NCI-H1048 (cell line): Measurements from ENCODE around the gene UTF1.

ENCODE experiments used
- DNase-seq: peaks from one replicate; lab custom pipeline; 2025; lab: John Stamatoyannopoulos, UW

UTF1 gene

DNA sequence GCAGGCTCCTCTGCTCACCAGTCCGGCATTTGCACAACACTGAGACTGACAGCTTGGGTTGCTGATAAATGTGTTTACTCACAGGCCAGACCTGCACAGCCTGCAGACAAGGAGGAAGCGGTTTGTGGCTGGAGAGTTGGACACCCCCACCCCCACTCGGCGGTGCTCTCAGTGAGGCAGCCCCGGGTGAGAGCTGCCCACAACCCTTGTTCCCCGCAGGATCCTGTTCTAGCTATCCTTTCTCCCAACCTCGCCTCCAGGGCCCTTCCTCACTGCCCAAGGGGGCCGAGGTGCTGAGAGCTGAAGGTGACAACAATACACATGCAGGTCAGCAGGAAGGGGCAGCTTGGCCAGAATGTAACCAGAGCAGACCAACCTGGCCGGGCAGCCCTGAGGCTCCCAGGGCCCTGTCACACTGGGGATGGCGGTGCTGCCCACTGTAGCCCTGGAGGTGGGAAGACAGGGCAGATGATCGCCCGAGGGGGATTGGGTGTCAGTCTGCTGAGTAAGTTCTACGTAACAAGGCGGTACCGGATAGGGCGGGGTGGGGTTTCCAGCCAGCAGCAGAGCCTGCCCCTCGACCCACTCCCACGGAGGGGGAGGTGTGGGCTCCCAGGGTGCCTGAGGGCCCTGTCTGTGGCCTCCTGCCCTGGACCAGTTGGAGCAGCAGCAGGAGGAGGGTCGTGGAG, 48.7 kb downstream of the UTF1 start:
- no peak for DNase-seq

DNA sequence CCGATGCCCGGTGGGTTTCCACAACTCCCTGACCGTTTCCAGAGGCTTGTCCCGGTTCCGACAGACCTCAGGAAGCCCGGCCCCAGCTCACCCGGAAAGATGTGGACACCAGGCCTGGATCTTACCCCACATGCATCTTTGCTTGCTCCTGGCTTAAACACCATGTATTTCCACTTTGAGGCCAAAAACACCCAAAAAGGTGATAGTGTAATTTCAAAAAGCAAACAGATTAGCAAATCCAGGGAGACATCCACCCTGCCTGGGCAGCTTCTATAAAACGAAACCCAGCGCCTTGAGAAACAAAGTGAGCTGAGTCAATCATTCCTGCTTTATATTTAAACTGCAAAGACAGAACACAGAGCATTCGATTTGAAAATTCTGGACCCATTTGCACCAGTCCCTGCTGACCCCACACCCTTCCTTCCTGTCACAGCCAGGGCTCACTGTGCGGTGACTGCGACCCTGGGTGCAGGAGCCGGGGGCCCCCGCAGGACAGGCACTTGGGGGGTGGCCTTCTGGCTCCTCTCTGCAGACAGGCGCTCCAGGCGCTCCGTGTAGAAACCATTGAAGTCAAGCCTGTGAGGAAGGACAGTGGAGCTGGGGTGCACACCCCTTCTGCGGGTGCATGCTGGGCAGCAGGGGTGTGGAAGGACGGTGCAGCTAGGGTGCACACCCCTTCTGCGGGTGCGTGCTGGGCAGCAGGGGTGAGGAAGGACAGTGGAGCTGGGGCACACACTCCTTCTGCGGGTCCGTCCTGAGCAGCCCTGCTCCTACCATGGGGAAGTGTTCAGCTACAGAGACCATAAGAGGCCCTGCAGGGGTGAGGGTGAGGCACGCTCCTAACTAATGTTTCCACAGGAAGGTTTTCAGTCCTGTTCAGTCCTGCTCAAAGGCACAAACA, 49.6 kb downstream of the UTF1 start:
- DNase-seq = no peak

DNA sequence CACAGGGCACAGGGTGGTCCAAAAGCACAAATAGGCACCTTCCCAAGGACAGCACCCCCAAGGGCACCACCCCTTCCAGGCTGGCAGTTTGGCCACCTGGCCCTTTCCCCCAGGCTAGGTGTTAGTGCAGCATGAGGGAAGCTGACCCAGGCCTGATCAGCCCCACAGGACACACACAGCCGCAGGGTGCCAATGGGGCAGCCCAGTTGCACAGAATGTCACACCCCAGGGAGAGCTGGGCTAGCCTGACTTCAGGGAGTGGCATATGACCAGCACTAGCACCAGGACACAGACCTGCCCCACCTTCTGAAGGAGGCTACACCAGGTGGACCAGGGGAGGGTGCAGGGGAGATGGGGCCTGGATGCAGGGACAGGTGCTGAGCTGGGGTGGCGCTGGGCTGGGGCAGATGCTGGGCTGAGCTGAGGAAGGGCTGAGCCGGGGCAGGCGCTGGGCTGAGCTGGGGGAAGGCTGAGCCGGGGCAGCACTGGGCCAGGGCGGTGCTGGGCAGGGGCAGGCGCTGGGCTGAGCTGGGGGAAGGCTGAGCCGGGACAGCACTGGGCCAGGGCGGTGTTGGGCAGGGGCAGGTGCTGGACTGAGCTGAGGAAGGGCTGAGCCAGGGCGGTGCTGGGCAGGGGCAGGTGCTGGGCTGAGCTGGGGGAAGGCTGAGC, 50.5 kb downstream of the UTF1 start:
- DNase-seq = no peak

DNA sequence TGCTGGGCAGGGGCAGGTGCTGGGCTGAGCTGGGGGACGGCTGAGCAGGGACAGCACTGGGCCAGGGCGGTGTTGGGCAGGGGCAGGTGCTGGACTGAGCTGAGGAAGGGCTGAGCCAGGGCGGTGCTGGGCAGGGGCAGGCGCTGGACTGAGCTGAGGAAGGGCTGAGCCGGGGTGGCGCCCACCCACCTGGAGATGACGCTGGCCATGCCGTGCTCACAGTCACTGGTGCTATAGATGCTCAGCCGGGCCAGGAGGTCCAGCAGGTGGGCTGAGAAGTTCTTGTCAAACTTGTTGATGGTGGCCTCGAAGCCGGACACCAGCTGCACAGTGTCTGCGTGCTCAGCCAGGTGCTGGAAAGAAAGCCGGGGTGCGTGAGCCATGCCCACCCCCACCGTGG, 51.1 kb downstream of the UTF1 start:
- no peak for DNase-seq
